HG02588 (cell line): ENCODE results near the gene OBI1.
"Not testable (repeated sequence)": the region's sequence is repeated elsewhere in the genome, so short reads cannot be mapped to it uniquely, and the experiment has no call there.

ENCODE experiments used
- ATAC-seq: cut with Tn5 transposase; IDR thresholded peaks from one replicate; pipeline ENCODE4 v1.9.1; 2021; ENCODE audit warnings: mild to moderate bottlenecking, moderate library complexity; ENCODE audit not compliant: unreplicated experiment

OBI1 gene

GRCh38 chr13:78649997-78650716 is 8.8 kb downstream of the OBI1 start:
- ATAC-seq, result no peak

GRCh38 chr13:78647109-78647678 is 11.8 kb downstream of the OBI1 start:
- not testable (repeated sequence) for ATAC-seq

- ATAC-seq, result peak; percentile 54
These were observed 20.7 kb downstream of the OBI1 start for GRCh38 chr13:78638216-78638615.

- ATAC-seq, result no peak
These were observed 22.5 kb downstream of the OBI1 start for GRCh38 chr13:78636495-78636894.

- ATAC-seq, result no peak
These were observed 26.0 kb downstream of the OBI1 start for GRCh38 chr13:78632996-78633395.

GRCh38 chr13:78631077-78631476 is 27.9 kb downstream of the OBI1 start:
- ATAC-seq, result no peak

GRCh38 chr13:78630511-78630910 is 28.4 kb downstream of the OBI1 start:
- no peak for ATAC-seq

GRCh38 chr13:78625384-78625783 is 33.6 kb downstream of the OBI1 start:
- ATAC-seq, result no peak

- ATAC-seq, result no peak
These were observed 35.8 kb downstream of the OBI1 start for GRCh38 chr13:78623132-78623531.

- ATAC-seq, result no peak
These were observed 38.0 kb downstream of the OBI1 start for GRCh38 chr13:78620936-78621470.

GRCh38 chr13:78618411-78618810 is 40.5 kb downstream of the OBI1 start:
- ATAC-seq, result no peak

GRCh38 chr13:78611040-78611439 is 47.9 kb downstream of the OBI1 start:
- ATAC-seq, result no peak

GRCh38 chr13:78610381-78610883 is 48.5 kb downstream of the OBI1 start:
- no peak for ATAC-seq

GRCh38 chr13:78609464-78610205 is 49.3 kb downstream of the OBI1 start:
- ATAC-seq, result no peak

- ATAC-seq, result no peak
These were observed 50.1 kb downstream of the OBI1 start for GRCh38 chr13:78608688-78609463.

GRCh38 chr13:78608252-78608687 is 50.7 kb downstream of the OBI1 start:
- ATAC-seq, result no peak

GRCh38 chr13:78607409-78608251 is 51.3 kb downstream of the OBI1 start:
- no peak for ATAC-seq

- ATAC-seq, result no peak
These were observed 52.2 kb downstream of the OBI1 start for GRCh38 chr13:78606471-78607408.
